Activated naive CD4-positive, alpha-beta T cell treated with anti-CD3 and anti-CD28 coated beads for 36 hours (primary cell): ENCODE data around the gene U2AF1L4. TPM values are rescaled to one million over a fixed set of nuclear protein-coding genes. Genes with fewer than 3 reads are reported as not detected.

Source experiments
- CTCF ChIA-PET: fragments of 350-600 bp; sonication (Branson Sonifier 250); formaldehyde crosslinking; loops from one replicate; lab custom pipeline; 2021; ENCODE audit warnings: antibody characterized with exemption; lab: Charles Lee
- DNase-seq: peaks from one replicate; pipeline ENCODE4 v3.0.0-alpha.2; 2020
- H3K27ac Mint-ChIP-seq: one replicate; pipeline ENCODE4 v1.8.0; 2021; ENCODE audit warnings: mild to moderate bottlenecking, mixed read lengths
- H3K27me3 Mint-ChIP-seq: one replicate; pipeline ENCODE4 v1.8.0; 2021; ENCODE audit warnings: low read depth, mixed read lengths
- H3K36me3 Mint-ChIP-seq: one replicate; pipeline ENCODE4 v1.8.0; 2021; ENCODE audit warnings: low read depth, mixed read lengths
- H3K4me1 Mint-ChIP-seq: one replicate; pipeline ENCODE4 v1.8.0; 2021; ENCODE audit warnings: low read depth, mixed read lengths
- H3K4me3 Mint-ChIP-seq: one replicate; pipeline ENCODE4 v1.8.0; 2021; ENCODE audit warnings: mild to moderate bottlenecking, moderate library complexity, mixed read lengths
- H3K9me3 Mint-ChIP-seq: one replicate; pipeline ENCODE4 v1.8.0; 2021; ENCODE audit warnings: mixed read lengths
- intact Hi-C: fragments of 100-400 bp; cut with micrococcal nuclease; formaldehyde crosslinking; loops from one replicate; pipeline ENCODE4 v1.15.1; 2023
- total RNA-seq, 2 experiments: library from RNA; stranded (reverse); gene quantifications; one replicate each; pipeline ENCODE4 v1.2.3, GENCODE V29; 2021

The U2AF1L4 gene
- total RNA-seq, 2 experiments from 2014 or later = 41.8 to 44.2 TPM

DNA sequence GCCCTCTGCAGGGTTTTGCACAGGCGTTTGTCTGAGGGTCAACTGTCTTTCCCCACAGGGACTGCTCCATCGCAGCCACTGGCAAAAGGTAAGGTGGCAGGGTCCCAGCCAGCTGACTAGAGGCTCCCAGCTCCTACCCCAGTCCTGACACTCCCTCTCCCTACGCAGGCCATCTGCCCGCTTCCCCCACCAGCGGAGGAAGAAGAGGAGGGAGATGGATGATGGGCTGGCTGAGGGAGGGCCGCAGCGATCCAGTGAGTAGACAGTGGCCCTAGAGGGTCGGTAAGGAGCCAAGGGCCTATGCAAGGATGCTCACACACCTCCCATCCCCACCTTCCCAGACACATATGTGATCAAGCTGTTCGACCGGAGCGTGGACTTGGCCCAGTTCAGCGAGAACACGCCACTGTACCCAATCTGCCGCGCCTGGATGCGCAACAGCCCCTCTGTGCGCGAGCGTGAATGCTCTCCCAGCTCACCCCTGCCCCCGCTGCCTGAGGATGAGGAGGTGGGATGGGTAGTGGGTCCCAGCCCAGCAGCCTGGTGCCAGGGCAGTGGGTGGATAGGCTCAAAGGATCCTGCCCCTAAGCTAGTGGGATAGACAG is 7.6 kb upstream of the U2AF1L4 start:
- Mint-ChIP-seq H3K4me3 (no peak overlapping the region), H3K27me3 (peaks cover 8% of the 10 kb centered on the region), H3K27ac (no peak overlapping the region), H3K4me1 (peaks cover 22% of the 10 kb centered on the region), H3K9me3 (no peaks in the 10 kb centered on the region), H3K36me3 (peaks cover 13% of the 10 kb centered on the region)
- intact Hi-C loops = no loop called here
- no peak for DNase-seq
- CTCF ChIA-PET = no interaction called here

GRCh38 chr19:35751839-35752745 is 6.9 kb upstream of the U2AF1L4 start:
- intact Hi-C loops = no loop called here
- no peak overlapping the region for H3K4me3 Mint-ChIP-seq
- no peaks in the 10 kb centered on the region for H3K9me3 Mint-ChIP-seq
- peaks cover 8% of the 10 kb centered on the region for H3K27me3 Mint-ChIP-seq
- DNase-seq = no peak
- peaks cover 13% of the 10 kb centered on the region for H3K36me3 Mint-ChIP-seq
- H3K4me1 Mint-ChIP-seq = peaks cover 27% of the 10 kb centered on the region
- CTCF ChIA-PET = interaction anchor here (0.6 kb wide), 1 partner anchor 853 kb away, joined by 3 read pairs; the partner anchor contains the start of gene ZNF382
- H3K27ac Mint-ChIP-seq = no peak overlapping the region

DNA sequence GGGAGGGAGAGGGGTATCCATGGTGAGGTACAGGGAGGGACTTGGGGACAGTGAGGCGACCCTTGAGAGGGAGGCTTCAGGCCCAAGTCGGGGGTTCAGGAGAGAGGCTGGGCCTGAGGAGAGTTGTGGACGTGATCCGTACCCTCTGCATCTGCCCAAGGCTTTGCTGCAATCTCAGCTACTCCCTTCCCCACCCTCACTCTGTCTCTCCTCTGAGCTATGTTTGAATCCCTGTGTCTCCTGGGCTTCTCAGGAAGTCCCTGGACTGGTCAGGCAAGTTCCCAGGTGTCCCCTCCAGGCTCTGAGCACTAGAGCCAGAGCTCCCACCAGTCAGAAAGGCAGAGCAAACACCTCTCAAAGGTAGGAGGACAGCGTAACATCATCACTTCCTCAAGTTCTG is 4.9 kb upstream of the U2AF1L4 start:
- intact Hi-C loops = no loop called here
- CTCF ChIA-PET = no interaction called here
- DNase-seq = no peak
- H3K27me3 Mint-ChIP-seq = no peaks in the 10 kb centered on the region
- no peaks in the 10 kb centered on the region for H3K9me3 Mint-ChIP-seq
- H3K4me1 Mint-ChIP-seq = peaks cover 33% of the 10 kb centered on the region
- H3K27ac Mint-ChIP-seq = no peak overlapping the region
- H3K4me3 Mint-ChIP-seq = peak overlapping the region; percentile 98
- H3K36me3 Mint-ChIP-seq = peaks cover 9% of the 10 kb centered on the region

DNA sequence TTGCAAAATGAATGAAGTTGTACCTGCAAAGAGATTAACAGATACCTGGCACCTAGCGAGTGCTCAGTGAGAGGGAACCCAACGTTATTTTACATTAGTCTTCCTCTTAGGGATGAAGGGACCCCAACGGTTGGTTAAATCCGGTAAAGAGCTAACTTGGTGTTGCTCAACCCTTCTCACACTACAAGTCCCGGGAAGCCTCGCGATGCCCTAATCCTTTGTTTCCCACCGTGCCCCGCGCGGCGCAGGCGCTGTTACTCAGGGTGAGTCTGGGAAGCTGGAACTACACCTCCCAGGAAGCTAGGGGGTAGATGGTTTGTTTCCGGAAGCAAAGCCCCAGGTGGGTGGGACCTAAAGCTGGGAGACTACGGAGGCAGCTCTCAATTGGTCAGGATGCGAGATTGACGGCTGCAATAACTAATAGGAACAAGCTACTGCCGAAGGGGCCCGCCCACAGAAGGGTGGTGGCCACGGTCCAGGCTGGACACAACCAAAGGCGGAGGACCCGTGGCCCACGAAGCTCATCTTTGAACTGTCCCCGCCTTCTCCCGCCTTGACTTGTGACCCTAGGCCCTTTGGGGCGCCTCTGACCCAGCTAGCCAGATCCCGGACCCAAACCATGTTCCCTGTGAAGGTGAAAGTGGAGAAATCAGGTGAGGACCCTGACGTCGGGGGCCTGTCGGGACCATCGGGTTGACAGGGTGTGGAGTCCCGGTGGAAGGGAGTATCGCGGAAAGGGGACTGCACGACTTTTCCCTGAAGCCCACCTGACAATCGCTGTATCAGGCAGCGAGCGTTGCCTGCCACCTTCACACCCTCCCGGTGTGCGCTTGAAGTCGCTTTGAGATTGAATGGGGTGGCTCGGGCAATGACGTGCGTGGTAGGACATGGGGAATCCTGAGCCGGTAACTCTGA is 3.1 kb upstream of the U2AF1L4 start, which contains the start of gene LIN37:
TSS of gene LIN37 (plus strand) at position 471 of the 915 bp plus-strand sequence. CDS start at position 620, 149 bp downstream.
- CTCF ChIA-PET = interaction anchor here (0.9 to 1.7 kb wide), 5 partner anchors 9 to 71 kb away, joined by 3 to 9 read pairs (median 4); partner anchors contain the start of genes HSPB6 and PROSER3
- Mint-ChIP-seq H3K27me3 (no peaks in the 10 kb centered on the region), H3K27ac (peak within 1 kb of the TSS; percentile 92), H3K4me3 (peak within 1 kb of the TSS; percentile 98), H3K36me3 (no peaks in the 10 kb centered on the region), H3K9me3 (no peaks in the 10 kb centered on the region), H3K4me1 (peaks cover 44% of the 10 kb centered on the region)
- peak; percentile 100 for DNase-seq
- intact Hi-C loops = loop anchor here (1.0 to 10.0 kb wide), 7 partner anchors 10 to 739 kb away; partner anchors contain the start of genes ARHGAP33, CAPNS1, HAUS5 and PROSER3

DNA sequence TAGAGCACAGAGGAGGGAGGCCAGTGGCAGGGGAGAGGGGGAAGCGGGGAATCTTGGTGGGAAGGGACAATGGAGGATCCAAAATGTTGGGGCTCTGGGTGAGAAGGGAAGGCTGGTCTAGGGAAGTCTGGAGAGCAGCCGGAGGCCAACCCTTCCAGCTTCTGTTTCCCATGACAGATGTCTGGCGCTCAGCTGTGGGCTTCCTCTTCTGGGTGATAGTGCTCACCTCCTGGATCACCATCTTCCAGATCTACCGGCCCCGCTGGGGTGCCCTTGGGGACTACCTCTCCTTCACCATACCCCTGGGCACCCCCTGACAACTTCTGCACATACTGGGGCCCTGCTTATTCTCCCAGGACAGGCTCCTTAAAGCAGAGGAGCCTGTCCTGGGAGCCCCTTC is 1.3 kb upstream of the U2AF1L4 start:
- no peak for DNase-seq
- H3K36me3 Mint-ChIP-seq = peaks cover 12% of the 10 kb centered on the region
- H3K9me3 Mint-ChIP-seq = no peaks in the 10 kb centered on the region
- peaks cover 58% of the 10 kb centered on the region for H3K4me1 Mint-ChIP-seq
- no peaks in the 10 kb centered on the region for H3K27me3 Mint-ChIP-seq
- peak overlapping the region; percentile 99 for H3K27ac Mint-ChIP-seq
- peak overlapping the region; percentile 96 for H3K4me3 Mint-ChIP-seq
- intact Hi-C loops = loop anchor here (5.0 to 10.0 kb wide), 2 partner anchors 398 to 741 kb away; partner anchors contain the start of genes CAPNS1 and ZNF566
- CTCF ChIA-PET = no interaction called here

DNA sequence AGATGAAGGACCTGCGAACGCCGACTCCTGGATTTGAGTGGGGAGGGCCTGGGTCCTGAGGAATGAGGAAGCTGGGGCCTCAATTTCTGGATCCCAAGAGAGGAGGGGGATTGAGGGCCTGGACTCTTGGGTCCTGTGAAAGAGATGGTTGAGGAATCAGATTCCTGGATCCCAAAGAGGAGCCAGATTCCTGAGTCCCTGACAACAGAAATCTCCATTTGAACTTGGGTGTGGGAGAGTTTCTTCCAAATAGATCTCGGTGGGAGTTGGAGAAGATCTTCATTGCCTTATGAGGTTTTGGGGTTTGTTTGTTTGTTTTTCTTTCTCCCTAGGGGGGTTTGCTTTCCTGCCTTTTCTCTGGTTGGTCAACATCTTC is 857 bp upstream of the U2AF1L4 start:
- H3K4me1 Mint-ChIP-seq = peaks cover 58% of the 10 kb centered on the region
- CTCF ChIA-PET = interaction anchor here (1.1 kb wide), 1 partner anchor 52 kb away, joined by 4 read pairs; no protein-coding TSS in a partner anchor
- intact Hi-C loops = loop anchor here (5.0 to 10.0 kb wide), 2 partner anchors 399 to 741 kb away; partner anchors contain the start of genes CAPNS1 and ZNF566
- peak overlapping the region; percentile 99 for H3K27ac Mint-ChIP-seq
- no peaks in the 10 kb centered on the region for H3K9me3 Mint-ChIP-seq
- DNase-seq = no peak
- peaks cover 12% of the 10 kb centered on the region for H3K36me3 Mint-ChIP-seq
- no peaks in the 10 kb centered on the region for H3K27me3 Mint-ChIP-seq
- peak overlapping the region; percentile 96 for H3K4me3 Mint-ChIP-seq

DNA sequence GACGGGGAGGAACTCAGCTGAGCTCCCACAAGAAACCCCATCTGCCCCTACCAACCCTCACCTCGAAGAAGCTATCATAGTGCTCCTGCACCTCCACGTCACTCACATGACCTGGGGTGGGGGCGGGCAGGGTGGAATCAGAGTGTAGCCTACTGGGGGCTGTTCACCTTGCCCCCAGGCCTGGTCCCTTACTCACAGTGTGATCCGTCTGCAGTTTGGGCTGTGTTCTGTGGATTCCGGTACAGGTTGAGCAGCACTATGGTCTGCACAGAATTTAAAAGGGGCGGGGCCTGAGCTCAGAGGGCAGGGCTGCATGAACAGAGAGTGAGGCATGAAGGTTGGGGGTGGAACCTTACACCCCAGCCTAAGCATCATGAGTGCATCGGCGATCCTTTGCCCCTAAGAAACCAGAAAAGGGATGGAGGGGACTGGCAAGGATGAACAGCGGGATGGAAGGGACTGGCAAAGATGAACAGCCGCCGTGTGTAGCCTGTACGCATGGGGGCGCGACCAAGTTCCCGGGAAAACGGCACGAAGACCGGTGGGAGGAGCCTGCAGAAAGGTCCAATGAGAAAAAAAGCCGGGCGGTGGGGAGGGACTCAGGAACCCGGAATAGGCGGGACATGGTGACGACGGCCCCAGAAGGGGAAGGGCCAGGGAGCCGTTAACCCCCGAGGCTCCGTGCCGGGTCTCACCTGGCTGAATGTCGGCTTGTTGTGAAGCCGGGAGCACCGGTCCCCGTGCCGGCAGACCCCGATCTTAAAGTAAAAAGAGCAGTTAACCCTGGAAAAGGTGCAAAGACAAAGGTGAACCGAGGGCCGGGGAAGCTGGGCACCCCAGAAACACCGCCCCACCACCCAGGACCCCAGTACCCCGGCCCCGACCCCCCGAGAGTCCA is 539 bp downstream of the U2AF1L4 start:
- Mint-ChIP-seq H3K4me3 (peak overlapping the region; percentile 96), H3K36me3 (peaks cover 17% of the 10 kb centered on the region), H3K4me1 (peaks cover 56% of the 10 kb centered on the region), H3K27me3 (no peaks in the 10 kb centered on the region), H3K27ac (peak overlapping the region; percentile 99), H3K9me3 (no peaks in the 10 kb centered on the region)
- DNase-seq = peak; percentile 97
- intact Hi-C loops = loop anchor here (1.0 to 10.0 kb wide), 9 partner anchors 27 to 743 kb away; partner anchors contain the start of genes ALKBH6, ARHGAP33, CAPNS1 and NFKBID
- CTCF ChIA-PET = interaction anchor here (0.6 to 1.7 kb wide), 3 partner anchors 50 to 187 kb away, joined by 3 to 6 read pairs (median 4); no protein-coding TSS in a partner anchor

- peaks cover 55% of the 10 kb centered on the region for H3K4me1 Mint-ChIP-seq
- DNase-seq = no peak
- H3K9me3 Mint-ChIP-seq = no peaks in the 10 kb centered on the region
- intact Hi-C loops = loop anchor here (2.0 to 10.0 kb wide), 3 partner anchors 31 to 401 kb away; partner anchors contain the start of genes ARHGAP33 and CAPNS1
- H3K4me3 Mint-ChIP-seq = peak overlapping the region; percentile 96
- peak overlapping the region; percentile 99 for H3K27ac Mint-ChIP-seq
- H3K27me3 Mint-ChIP-seq = no peaks in the 10 kb centered on the region
- H3K36me3 Mint-ChIP-seq = peaks cover 17% of the 10 kb centered on the region
- CTCF ChIA-PET = interaction anchor here (0.6 to 1.7 kb wide), 2 partner anchors 49 to 188 kb away, joined by 3 to 6 read pairs; no protein-coding TSS in a partner anchor
These were observed 1.4 kb downstream of the U2AF1L4 start for GRCh38 chr19:35743640-35744429.

GRCh38 chr19:35742121-35742724 is 3.0 kb downstream of the U2AF1L4 start, which contains the start of gene IGFLR1:
Gene IGFLR1 (minus strand): TSS chr19:35742452. CDS start chr19:35741180, 1,272 bp downstream.
- CTCF ChIA-PET = interaction anchor here (1.1 kb wide), 1 partner anchor 15 kb away, joined by 4 read pairs; the partner anchor contains the start of gene PROSER3
- Mint-ChIP-seq H3K4me1 (peaks cover 48% of the 10 kb centered on the region), H3K36me3 (peaks cover 24% of the 10 kb centered on the region), H3K27ac (peak within 1 kb of the TSS; percentile 99), H3K4me3 (peak within 1 kb of the TSS; percentile 89), H3K9me3 (no peaks in the 10 kb centered on the region), H3K27me3 (no peaks in the 10 kb centered on the region)
- intact Hi-C loops = loop anchor here (10.0 kb wide), 1 partner anchor 403 kb away; the partner anchor contains the start of gene CAPNS1
- peak; percentile 93 for DNase-seq
